COLO829 (cell line): ENCODE measurements around the gene IRAK2.
A peak's percentile ranks its signal among the peaks of the same experiment; 100 is the strongest.

Experiments used
- DNase-seq: peaks from one replicate; pipeline ENCODE4 v3.0.0; 2012; ENCODE audit warnings: low spot score

The IRAK2 gene

DNA sequence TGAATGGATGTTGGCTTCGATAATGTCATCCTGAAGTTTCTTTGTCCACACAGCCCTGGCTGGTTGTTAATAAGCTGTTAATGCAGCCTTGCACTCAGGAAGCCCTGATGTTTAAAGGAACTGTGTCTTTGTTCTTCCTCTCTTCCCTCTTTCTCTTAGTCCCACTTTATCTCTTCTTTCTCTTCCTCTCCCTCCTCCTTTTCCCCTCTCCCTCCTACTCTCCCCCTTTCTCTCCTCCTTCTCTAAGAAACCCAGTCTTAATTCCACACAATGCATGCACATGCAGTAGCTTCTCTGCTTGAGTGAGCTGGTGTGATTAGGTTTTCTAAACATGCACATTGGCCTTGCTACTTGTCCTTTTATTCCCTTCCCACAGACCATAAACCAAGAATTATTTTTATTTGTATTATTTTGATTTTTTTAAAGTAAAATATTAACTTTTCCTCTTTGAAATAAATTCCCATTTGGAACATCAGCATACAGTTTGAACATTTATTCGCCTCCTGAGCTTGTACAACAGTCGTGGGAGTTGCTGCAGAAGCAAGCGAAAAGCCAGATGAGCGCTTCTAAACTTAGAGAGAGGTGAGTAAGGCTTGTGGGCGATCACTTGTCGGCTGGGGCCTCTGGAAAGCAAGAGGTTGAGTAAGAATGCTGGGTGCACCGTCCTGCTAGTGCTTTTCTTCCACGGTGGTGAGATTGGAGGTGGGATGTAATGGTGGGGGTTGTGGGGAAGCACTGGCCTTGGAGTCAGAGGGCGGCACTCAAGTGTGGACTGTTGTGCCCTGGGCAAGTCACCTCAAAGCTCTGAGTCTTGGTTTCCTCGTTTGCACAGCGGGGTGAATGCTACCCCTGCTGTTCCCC, 120.8 kb downstream of the IRAK2 start:
- no peak for DNase-seq

DNA sequence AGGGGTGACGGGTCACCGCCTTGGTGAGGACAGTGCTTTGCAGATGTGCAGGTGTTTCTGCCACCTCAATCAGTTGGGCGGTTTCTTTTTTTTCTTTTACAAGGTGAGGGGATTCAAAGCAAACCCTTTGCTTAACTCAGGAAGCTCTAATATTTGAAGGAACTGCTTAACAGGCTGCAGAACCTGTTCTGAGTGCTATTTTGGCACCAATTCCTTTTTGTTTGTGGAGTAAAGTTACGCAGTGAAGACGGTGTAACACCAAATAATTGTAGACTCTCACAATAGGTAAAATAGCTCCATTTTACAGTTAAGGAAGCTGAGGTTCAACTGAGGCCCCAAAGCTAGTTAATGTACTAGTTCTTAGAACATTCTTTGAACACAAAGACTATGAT, 121.4 kb downstream of the IRAK2 start:
- DNase-seq, result no peak

DNA sequence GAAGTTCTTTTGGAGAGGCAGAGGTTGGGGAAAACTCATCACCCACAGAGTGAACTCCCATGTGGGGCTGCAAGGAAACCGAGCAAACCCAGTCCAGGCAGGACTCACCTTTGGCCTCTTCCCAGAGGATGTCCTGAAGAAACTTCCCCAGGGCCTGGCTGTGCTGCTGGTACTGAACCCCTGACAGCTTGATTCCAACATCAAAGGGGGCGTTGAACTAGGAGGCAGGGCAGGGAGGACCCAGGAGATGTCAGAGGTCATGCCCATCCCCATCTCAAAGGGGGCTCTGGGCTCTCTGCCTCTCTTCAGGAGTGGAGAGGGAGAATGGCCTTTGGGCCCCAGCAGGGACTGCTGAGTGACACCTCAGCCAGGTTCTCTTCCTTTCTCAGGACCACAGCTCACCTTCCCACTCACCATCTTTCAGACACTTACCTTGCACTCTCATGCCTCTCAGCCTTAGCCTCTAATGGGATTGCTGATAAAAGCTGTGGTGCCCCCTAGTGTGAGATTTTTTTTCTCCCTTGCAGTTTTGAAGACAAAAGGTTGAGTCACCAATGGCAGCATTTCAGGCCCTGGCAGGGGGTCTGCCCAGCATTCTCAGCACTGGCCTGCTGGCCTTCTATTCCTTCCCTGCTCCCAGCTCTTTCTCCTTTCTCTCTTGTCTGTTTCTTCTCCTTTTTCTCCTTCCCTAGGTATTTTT, 122.0 kb downstream of the IRAK2 start:
- no peak for DNase-seq

DNA sequence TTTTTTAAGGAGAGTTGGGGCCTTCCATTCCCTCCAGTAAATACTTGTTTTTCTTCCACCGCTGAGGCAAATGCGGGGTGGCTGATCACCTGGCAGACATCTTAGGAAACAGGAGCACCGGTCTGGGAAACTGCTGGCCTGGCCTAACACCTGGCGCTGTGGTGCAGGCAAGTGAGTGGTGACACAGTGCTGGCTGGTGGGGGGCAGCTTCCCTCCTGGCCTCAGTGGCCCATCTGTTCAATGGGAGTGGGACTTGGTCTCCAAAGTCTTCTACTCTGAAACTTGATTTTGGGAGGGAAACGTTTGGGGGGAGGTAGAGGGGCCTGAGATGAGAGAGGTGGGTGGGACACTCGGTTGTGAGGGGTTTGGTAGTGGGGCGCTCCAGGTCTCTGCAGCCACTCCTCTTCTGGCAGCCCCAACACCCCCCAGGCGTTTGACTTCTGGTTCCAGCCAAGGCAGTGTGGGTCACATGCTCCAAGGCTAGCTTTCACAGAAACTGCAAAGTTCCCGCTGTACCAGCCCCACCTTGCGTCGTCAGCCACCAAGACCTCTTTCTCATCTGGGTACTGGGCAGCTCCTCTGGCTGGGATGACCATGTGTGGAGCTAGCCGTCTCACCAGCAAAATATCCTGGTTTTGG, 123.3 kb downstream of the IRAK2 start:
- DNase-seq, result no peak

GRCh38 chr3:10288575-10288960, 123.8 kb downstream of the IRAK2 start:
- DNase-seq, result no peak

DNA sequence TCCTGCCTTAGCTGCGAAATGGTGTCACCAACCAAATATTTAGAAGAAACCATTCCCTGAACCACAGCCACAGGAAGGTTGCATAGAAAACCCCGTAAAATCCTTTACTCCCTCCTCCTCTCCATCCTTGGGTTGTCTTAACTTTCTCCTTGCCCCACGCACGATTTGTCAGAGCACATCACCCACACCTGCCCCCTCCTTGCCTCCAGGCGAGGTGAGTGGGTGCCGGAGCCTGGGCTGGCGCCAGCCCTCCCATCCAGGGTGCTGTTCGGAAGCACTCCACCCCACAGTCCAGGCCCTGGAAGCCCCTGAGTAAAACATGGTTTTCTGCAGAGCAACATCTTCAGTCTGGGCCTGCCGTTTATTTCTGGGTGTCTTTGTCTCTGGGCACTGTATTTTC, 124.4 kb downstream of the IRAK2 start:
- DNase-seq, result no peak

- DNase-seq, result no peak
Measured at GRCh38 chr3:10289787-10290355, 125.2 kb downstream of the IRAK2 start.

DNA sequence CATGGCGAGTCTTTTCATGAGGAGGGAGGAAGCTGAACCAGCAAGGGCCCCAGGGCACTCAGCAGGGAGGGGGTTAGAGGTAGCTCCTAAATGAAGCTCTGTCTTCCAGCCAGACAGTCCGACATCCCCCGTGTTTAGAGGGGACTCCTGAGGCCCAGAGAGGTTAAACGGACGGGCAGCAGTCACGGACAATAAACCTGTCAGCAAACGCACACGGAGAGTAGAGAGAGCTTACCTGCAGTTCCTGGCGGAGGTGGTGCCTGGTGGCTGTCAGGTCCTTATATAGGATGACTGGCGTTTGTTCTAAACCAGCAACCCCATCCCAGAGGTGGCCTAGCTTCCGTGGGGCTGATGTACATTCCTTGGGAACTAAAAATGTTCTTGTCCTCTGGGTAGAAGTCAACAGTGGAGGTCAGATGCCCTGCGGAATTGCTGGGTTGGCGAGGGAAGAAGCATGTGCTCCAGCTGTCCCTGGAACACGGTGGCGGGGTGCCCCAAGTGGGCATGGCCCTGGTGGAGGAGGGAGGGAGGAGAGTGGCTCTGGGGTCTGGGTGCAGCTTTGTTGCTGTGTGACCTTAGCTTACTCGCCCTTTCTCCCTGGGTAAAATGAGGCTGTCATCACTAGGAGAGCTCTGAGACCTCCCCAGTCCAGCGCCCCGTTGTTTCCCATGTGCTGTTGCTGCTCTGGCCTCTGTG, 125.9 kb downstream of the IRAK2 start:
- no peak for DNase-seq

GRCh38 chr3:10291641-10292040, 126.9 kb downstream of the IRAK2 start:
- no peak for DNase-seq

DNA sequence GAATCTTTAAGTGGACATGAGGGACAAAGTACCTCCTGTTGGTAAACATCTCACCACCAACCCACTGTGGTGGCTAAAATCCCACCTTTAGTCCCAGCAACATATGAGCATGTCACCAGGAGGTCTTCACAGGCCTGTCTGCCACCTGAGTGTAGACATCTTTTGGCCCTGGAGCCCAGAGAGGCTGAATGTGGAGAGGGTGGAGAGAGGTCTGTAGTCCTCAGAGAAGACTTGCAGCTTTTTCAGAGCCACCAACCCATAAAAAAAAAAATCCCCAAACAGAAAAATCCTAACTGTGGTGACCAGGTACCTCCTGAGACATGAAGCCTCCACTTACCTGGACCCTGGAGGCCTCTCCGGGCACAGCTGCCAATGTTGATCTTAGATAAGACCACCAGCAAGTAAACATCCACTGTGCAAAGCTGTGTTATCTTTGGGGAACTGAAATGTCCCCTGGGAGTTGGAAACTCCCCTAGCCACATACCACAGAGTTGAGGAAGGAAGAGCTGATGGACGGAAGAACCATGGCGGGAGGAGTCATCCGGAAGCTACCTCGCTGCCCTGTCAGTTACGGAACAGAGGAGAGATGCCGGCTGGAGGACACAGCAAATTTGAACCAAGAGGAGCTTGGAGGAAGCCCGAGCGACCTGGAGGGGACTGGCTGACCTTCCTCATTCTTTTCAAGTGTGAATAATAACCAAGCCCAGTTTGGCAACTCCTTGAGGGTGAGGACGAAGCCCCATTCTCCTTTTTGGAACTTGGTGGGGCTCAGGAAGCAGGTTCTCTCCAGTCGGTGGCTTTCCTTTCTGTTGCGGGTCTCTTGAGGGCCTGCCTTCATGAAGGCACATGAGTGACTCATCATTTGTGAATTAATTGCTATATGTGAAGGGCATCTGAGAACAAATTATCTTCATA, 128.0 kb downstream of the IRAK2 start, which contains the start of gene GHRL:
Gene GHRL, minus strand, starts transcription at position 443 of the 915 bp plus-strand sequence. CDS start 2,767 bp downstream, outside the sequence.
- DNase-seq, result peak; percentile 18
